Measurements from ENCODE around the gene KCNK6. TPM values are rescaled to one million over a fixed set of nuclear protein-coding genes. Genes with fewer than 3 reads are reported as not detected.

Gene KCNK6
- polyA plus RNA-seq, 1 donor (not counting 4 experiments of a cell fraction or from before 2014, with no cell fraction given) = 23.9 TPM

DNA sequence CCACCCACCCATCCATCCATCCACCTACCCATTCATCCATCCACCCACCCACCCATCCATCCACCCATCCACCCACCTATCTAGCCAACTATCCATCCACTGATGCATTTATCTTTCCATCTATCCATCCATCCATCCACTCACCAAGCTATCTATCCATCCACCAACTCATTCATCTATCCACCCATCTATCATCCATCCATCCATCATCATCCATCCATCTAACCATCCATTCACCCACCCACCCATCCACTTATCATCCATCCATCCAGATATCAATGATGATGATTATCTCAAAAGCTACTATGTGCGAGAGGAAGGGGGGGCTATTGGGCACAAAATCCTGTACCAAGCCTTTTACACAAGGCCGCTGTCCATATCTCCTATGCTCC lies 9.4 kb upstream of the KCNK6 start:
- H3K79me2 ChIP-seq (ENCODE audit: control insufficient read depth, insufficient read depth, low read length) = peaks cover 11% of the 10 kb centered on the region
- dilution Hi-C loops (cut with MboI; ENCODE audit: extremely low pct_ligation_motif_present, low sequenced_read_pairs) = no loop called here

GRCh38 chr19:38310986-38311385 lies 8.7 kb upstream of the KCNK6 start:
- Histone ChIP-seq H3K36me3 (ENCODE audit: control insufficient read depth in 2 of 2, extremely low read depth in 1 of 2, insufficient read depth in 2 of 2, low read length in 2 of 2) (peaks cover 6 to 18% of the 10 kb centered on the region in 2 experiments), H3K9me1 (ENCODE audit: control insufficient read depth, extremely low read depth, insufficient read depth, low read length) (no peaks in the 10 kb centered on the region), H3K27me3 (ENCODE audit: control insufficient read depth, extremely low read depth, insufficient read depth, low read length) (no peaks in the 10 kb centered on the region), H3K9ac (ENCODE audit: control insufficient read depth, extremely low read depth, insufficient read depth, low read length) (no peak overlapping the region), H3K27ac (ENCODE audit: control insufficient read depth, insufficient read depth, low read length) (no peak overlapping the region), H3K4me3 (ENCODE audit: control insufficient read depth in 2 of 3, extremely low read depth in 1 of 3, insufficient read depth in 2 of 3, low read depth in 1 of 3, low read length in 3 of 3) (no peak overlapping the region), H3K4me1 (ENCODE audit: control insufficient read depth, extremely low read depth, insufficient read depth, low read length) (peaks cover 17% of the 10 kb centered on the region), H4K20me1 (ENCODE audit: control insufficient read depth, extremely low read depth, insufficient read depth, low read length) (no peaks in the 10 kb centered on the region), H2AFZ (ENCODE audit: control insufficient read depth, low read length) (no peak overlapping the region), H3K9me3 (ENCODE audit: control insufficient read depth, low read depth, low read length) (no peaks in the 10 kb centered on the region), H3K4me2 (ENCODE audit: control insufficient read depth, extremely low read depth, insufficient read depth, low read depth, low read length) (no peak overlapping the region), H3K79me2 (ENCODE audit: control insufficient read depth, insufficient read depth, low read length) (peaks cover 8% of the 10 kb centered on the region)
- no peak for DNase-seq (ENCODE audit: low read depth, low spot score)
- TF ChIP-seq, protein P1, sequence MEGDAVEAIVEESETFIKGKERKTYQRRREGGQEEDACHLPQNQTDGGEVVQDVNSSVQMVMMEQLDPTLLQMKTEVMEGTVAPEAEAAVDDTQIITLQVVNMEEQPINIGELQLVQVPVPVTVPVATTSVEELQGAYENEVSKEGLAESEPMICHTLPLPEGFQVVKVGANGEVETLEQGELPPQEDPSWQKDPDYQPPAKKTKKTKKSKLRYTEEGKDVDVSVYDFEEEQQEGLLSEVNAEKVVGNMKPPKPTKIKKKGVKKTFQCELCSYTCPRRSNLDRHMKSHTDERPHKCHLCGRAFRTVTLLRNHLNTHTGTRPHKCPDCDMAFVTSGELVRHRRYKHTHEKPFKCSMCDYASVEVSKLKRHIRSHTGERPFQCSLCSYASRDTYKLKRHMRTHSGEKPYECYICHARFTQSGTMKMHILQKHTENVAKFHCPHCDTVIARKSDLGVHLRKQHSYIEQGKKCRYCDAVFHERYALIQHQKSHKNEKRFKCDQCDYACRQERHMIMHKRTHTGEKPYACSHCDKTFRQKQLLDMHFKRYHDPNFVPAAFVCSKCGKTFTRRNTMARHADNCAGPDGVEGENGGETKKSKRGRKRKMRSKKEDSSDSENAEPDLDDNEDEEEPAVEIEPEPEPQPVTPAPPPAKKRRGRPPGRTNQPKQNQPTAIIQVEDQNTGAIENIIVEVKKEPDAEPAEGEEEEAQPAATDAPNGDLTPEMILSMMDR (optimal IDR thresholded peaks at IDR 0.05 in 1 of 3, IDR thresholded peaks at IDR 0.05 in 1 of 3, conservative IDR thresholded peaks at IDR 0.05 in 1 of 3; ENCODE audit: extremely low read depth in 1 of 3, insufficient read depth in 2 of 3, low read length in 3 of 3) = no peak
- TF ChIP-seq EZH2 (IDR thresholded peaks at IDR 0.05; ENCODE audit: low read length) = no peak
- no peak for FAIRE-seq
- dilution Hi-C loops (cut with MboI; ENCODE audit: extremely low pct_ligation_motif_present, low sequenced_read_pairs) = no loop called here

More for the DNA sequence above, 9.4 kb upstream of the KCNK6 start:
- H3K27ac ChIP-seq (ENCODE audit: control insufficient read depth, insufficient read depth, low read length) = no peak overlapping the region
- H2AFZ ChIP-seq (ENCODE audit: control insufficient read depth, low read length) = no peak overlapping the region
- H3K4me3 ChIP-seq (ENCODE audit: control insufficient read depth in 2 of 3, extremely low read depth in 1 of 3, insufficient read depth in 2 of 3, low read depth in 1 of 3, low read length in 3 of 3) = no peak overlapping the region
- peaks cover 6 to 23% of the 10 kb centered on the region in 2 experiments for H3K36me3 ChIP-seq (ENCODE audit: control insufficient read depth in 2 of 2, extremely low read depth in 1 of 2, insufficient read depth in 2 of 2, low read length in 2 of 2)
- no peak overlapping the region for H3K4me2 ChIP-seq (ENCODE audit: control insufficient read depth, extremely low read depth, insufficient read depth, low read depth, low read length)
- H4K20me1 ChIP-seq (ENCODE audit: control insufficient read depth, extremely low read depth, insufficient read depth, low read length) = no peaks in the 10 kb centered on the region
- no peaks in the 10 kb centered on the region for H3K27me3 ChIP-seq (ENCODE audit: control insufficient read depth, extremely low read depth, insufficient read depth, low read length)
- H3K9me3 ChIP-seq (ENCODE audit: control insufficient read depth, low read depth, low read length) = no peaks in the 10 kb centered on the region
- DNase-seq (ENCODE audit: low read depth, low spot score) = no peak
- TF ChIP-seq, protein P1 (optimal IDR thresholded peaks at IDR 0.05 in 1 of 3, IDR thresholded peaks at IDR 0.05 in 1 of 3, conservative IDR thresholded peaks at IDR 0.05 in 1 of 3; ENCODE audit: extremely low read depth in 1 of 3, insufficient read depth in 2 of 3, low read length in 3 of 3) = no peak
- no peak for TF ChIP-seq EZH2 (IDR thresholded peaks at IDR 0.05; ENCODE audit: low read length)
- H3K4me1 ChIP-seq (ENCODE audit: control insufficient read depth, extremely low read depth, insufficient read depth, low read length) = peaks cover 20% of the 10 kb centered on the region
- no peak for FAIRE-seq
- H3K9me1 ChIP-seq (ENCODE audit: control insufficient read depth, extremely low read depth, insufficient read depth, low read length) = no peaks in the 10 kb centered on the region
- H3K9ac ChIP-seq (ENCODE audit: control insufficient read depth, extremely low read depth, insufficient read depth, low read length) = no peak overlapping the region
